Large intestine (tissue), 3 donors: ENCODE measurements around the gene HDGFL1. TPM values are rescaled to one million over a fixed set of nuclear protein-coding genes. Genes with fewer than 3 reads are reported as not detected.

Source experiments
- DNase-seq, 2 donors: peaks; one replicate each; pipeline versions ENCODE4 v3.0.0 to v3.0.0-alpha.2; 2013
- H3K27ac ChIP-seq: one replicate; pipeline ENCODE4 v1.5.1; 2013; ENCODE audit warnings: low read length
- H3K27me3 ChIP-seq: 2 replicates; pipeline ENCODE4 v1.6.1; 2013; ENCODE audit warnings: low read length; ENCODE audit not compliant: control insufficient read depth, insufficient read depth
- H3K36me3 ChIP-seq: 2 replicates; pipeline ENCODE4 v1.6.1; 2013; ENCODE audit warnings: low read length; ENCODE audit not compliant: control insufficient read depth, insufficient read depth
- H3K4me1 ChIP-seq: one replicate; pipeline ENCODE4 v1.6.1; 2013; ENCODE audit warnings: low read length; ENCODE audit not compliant: control insufficient read depth, insufficient read depth
- H3K4me3 ChIP-seq: one replicate; pipeline ENCODE4 v1.5.1; 2013; ENCODE audit warnings: low read length
- H3K9me3 ChIP-seq: one replicate; pipeline ENCODE4 v1.6.1; 2013; ENCODE audit warnings: mild to moderate bottlenecking, low read depth, low read length, moderate library complexity; ENCODE audit not compliant: control insufficient read depth
- WGBS: methylation state at CpG from one replicate; pipeline ENCODE4 v1.1.5; 2013; ENCODE audit warnings: low lambda C conversion rate; ENCODE audit not compliant: insufficient coverage; 5-methylcytosine and 5-hydroxymethylcytosine counted together
- polyA plus RNA-seq: library from polyadenylated mRNA; unstranded; fragments of 120-200 nt; gene quantifications from one replicate; pipeline ENCODE4 v1.2.1, GENCODE V29; 2013

Gene HDGFL1
- polyA plus RNA-seq, 1 donor: not detected

DNA sequence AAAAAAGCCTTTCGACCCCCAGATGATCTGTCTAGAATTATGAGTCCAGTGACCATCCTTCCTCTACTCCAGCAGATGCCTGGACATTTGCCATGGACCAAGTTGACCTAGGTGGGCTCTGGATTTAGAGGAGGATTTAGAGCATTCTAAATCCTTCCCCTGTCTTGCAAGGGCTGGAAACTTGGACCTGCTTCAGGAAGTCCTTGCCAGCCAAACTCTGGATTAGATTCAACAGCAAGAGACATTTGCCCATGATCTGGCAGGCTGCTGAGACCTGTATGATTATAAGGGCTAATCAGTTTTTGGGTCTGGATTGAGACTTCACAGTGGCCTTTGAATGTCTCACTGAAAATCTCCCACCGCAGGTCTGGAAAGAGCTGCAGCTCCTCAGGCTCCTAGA lies 13.1 kb upstream of the HDGFL1 start:
- no peak overlapping the region for H3K27ac ChIP-seq
- no peaks in the 10 kb centered on the region for H3K4me1 ChIP-seq
- no peaks in the 10 kb centered on the region for H3K27me3 ChIP-seq
- DNase-seq: no peak
- H3K9me3 ChIP-seq: no peaks in the 10 kb centered on the region
- no CpG with 5 or more reads among the region's 2 CpGs for WGBS
- H3K36me3 ChIP-seq: no peaks in the 10 kb centered on the region
- no peak overlapping the region for H3K4me3 ChIP-seq

DNA sequence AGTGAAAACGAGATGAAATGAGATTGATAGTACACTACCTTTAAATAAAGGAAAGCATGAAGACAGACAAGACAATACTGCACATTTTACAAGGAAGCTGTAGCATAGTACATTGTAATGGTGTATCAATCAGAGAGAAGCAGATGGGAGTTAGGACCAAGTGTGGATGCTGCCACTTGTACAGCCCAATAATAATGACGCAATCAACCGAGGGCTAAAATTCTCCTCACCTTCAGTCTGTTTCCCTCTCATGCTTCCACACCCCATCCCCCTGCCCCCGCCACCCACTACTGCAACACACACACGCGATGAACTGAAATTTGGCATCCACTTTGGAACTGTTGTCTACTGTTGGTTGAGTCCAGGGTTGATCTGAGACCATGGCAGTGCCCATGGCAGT lies 12.4 kb upstream of the HDGFL1 start:
- no peak for DNase-seq
- Histone ChIP-seq H3K4me1 (no peaks in the 10 kb centered on the region), H3K27ac (no peak overlapping the region), H3K36me3 (no peaks in the 10 kb centered on the region), H3K27me3 (no peaks in the 10 kb centered on the region), H3K9me3 (no peaks in the 10 kb centered on the region), H3K4me3 (no peak overlapping the region)
- no CpG with 5 or more reads among the region's 6 CpGs for WGBS

DNA sequence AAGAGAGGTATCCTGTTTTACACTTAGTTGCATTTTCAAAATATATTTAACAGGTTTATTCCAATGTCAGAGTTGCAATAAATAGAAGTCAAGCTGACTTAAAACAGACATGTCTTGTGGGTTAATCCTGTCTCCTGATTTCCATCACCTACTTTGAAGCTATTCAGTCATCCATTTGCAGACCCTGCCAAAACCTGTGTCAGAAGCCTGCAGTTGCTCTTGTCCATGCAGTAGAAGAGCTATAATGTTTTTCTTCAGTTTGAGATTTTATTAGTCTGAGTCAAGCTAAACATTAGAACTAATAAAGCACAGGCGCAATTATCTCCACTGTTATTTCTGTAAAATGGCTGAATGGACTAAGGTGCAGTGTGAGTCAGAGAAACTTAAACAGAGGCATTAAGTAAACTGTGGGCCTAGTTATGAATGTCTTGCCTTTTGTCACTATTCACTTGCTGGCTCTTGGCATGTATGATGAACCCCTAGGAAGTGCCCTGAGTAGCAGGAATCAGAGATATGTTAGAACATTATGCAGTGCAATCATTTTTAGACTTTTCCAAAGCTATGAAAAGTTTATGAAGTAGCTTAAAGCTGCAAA lies 11.0 kb upstream of the HDGFL1 start:
- H3K4me1 ChIP-seq: no peaks in the 10 kb centered on the region
- no peak overlapping the region for H3K4me3 ChIP-seq
- peak; percentile 9 to 36 for DNase-seq
- no peaks in the 10 kb centered on the region for H3K9me3 ChIP-seq
- H3K27ac ChIP-seq: no peak overlapping the region
- no CpG with 5 or more reads among the region's 1 CpG for WGBS
- H3K27me3 ChIP-seq: no peaks in the 10 kb centered on the region
- no peaks in the 10 kb centered on the region for H3K36me3 ChIP-seq

DNA sequence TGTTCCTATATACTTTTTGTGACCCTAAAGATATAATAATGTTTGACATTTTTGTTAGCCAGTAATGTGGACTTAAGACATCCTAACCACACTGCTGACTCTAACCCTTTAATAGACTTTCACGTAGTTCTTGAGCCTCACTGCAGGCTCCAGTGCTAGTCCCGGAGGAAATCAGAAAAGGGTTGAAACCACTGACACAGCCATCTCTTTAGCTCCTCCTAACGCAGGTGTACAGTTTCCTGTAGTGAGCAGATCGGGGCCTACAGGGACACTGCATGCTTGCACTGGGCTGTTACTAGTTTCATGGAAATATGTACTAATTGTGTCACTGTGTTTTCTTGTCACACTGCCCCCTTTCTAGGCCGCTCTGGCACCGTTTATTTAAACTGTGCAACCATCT lies 512 bp upstream of the HDGFL1 start:
- DNase-seq: no peak
- 90% methylated on average over 2 of the region's 6 CpGs for WGBS
- peaks cover 13% of the 10 kb centered on the region for H3K9me3 ChIP-seq
- H3K4me1 ChIP-seq: no peaks in the 10 kb centered on the region
- no peaks in the 10 kb centered on the region for H3K27me3 ChIP-seq
- no peaks in the 10 kb centered on the region for H3K36me3 ChIP-seq
- H3K4me3 ChIP-seq: no peak overlapping the region
- no peak overlapping the region for H3K27ac ChIP-seq

DNA sequence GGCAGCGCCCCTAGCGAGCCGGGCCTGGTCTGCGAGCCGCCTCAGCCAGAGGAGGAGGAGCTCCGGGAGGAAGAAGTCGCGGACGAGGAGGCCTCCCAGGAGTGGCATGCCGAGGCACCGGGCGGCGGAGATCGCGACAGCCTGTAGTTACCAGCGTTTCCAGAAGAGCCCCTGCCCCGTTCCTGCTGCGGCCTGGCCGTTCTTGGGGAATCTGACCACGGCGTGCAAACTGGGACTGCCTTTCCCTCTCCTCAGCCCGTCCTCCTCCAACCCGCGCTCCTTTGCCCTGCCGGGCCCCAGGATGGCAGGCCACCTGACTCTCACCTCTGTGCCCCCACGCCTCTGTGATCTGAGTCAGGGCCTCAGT lies 802 bp downstream of the HDGFL1 start:
- Histone ChIP-seq H3K4me3 (no peak overlapping the region), H3K27me3 (no peaks in the 10 kb centered on the region), H3K27ac (no peak overlapping the region), H3K9me3 (peaks cover 13% of the 10 kb centered on the region), H3K4me1 (no peaks in the 10 kb centered on the region), H3K36me3 (no peaks in the 10 kb centered on the region)
- DNase-seq: no peak
- WGBS: no CpG with 5 or more reads among the region's 26 CpGs

DNA sequence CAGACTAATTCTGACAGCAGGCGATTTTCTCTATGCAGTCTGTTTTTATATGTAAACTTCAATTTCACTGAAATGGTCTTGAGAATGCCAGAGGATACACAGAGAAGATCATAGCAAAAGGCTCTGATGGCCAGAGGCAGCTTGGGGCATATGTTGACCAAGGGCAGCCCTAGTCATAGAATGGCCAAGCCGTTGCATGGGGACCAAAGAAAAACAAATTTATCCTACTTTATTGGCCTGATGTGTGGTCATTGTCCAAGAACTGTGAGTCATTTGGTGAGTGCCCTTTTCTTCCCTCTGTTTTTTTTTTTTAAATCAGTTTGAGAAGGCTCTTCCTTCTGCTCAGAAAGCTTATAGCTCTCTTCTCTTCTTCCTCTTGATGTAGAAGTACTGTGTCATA lies 5.8 kb downstream of the HDGFL1 start:
- WGBS: 100% methylated on average over 1 of the region's 2 CpGs
- no peak for DNase-seq
- Histone ChIP-seq H3K9me3 (peaks cover 2% of the 10 kb centered on the region), H3K27me3 (no peaks in the 10 kb centered on the region), H3K4me1 (no peaks in the 10 kb centered on the region), H3K36me3 (no peaks in the 10 kb centered on the region), H3K27ac (no peak overlapping the region), H3K4me3 (no peak overlapping the region)

DNA sequence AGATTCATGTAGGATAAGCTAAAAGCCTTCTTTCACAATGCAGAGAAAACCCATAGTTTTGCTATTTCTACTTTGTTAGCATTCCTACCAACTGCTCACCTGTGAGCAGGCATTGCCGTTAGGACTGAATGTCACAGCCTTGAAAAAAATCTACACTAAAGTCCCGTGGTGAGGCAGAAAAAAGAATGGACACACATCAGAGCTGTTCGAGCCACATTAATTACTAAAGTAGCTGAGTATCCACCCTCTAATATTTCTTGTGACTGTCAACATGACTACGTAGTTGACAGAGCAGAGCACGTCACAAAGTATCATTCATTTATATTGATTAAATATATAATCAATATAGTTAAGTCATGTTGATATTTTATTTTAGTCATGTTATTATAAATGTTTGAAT lies 10.1 kb downstream of the HDGFL1 start:
- no peaks in the 10 kb centered on the region for H3K4me1 ChIP-seq
- no peak overlapping the region for H3K4me3 ChIP-seq
- H3K27me3 ChIP-seq: no peaks in the 10 kb centered on the region
- DNase-seq: no peak
- H3K9me3 ChIP-seq: no peaks in the 10 kb centered on the region
- no peaks in the 10 kb centered on the region for H3K36me3 ChIP-seq
- H3K27ac ChIP-seq: no peak overlapping the region
- WGBS: no CpG with 5 or more reads among the region's 5 CpGs

DNA sequence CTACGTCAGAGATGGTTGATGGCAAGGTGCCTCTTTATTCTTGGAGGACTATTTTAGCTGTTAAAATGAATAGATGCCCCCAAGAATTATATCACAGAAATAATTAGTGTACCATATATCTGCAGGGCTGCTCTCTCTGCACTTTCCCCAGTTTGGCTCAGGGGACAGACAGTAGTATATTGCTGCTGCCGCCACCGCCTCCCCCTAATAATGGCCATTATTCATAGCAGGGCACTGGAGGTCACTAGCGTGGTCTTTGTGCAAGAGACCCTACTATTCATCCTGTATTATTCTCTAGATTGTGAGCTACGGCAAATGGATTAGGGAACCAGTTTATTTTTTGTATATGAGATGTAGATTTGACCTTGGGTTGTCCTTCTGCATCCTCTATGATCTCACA lies 11.0 kb downstream of the HDGFL1 start:
- H3K4me1 ChIP-seq: no peaks in the 10 kb centered on the region
- 92% methylated on average over 2 of the region's 5 CpGs for WGBS
- no peaks in the 10 kb centered on the region for H3K36me3 ChIP-seq
- no peak for DNase-seq
- no peaks in the 10 kb centered on the region for H3K9me3 ChIP-seq
- no peak overlapping the region for H3K4me3 ChIP-seq
- no peaks in the 10 kb centered on the region for H3K27me3 ChIP-seq
- H3K27ac ChIP-seq: no peak overlapping the region

DNA sequence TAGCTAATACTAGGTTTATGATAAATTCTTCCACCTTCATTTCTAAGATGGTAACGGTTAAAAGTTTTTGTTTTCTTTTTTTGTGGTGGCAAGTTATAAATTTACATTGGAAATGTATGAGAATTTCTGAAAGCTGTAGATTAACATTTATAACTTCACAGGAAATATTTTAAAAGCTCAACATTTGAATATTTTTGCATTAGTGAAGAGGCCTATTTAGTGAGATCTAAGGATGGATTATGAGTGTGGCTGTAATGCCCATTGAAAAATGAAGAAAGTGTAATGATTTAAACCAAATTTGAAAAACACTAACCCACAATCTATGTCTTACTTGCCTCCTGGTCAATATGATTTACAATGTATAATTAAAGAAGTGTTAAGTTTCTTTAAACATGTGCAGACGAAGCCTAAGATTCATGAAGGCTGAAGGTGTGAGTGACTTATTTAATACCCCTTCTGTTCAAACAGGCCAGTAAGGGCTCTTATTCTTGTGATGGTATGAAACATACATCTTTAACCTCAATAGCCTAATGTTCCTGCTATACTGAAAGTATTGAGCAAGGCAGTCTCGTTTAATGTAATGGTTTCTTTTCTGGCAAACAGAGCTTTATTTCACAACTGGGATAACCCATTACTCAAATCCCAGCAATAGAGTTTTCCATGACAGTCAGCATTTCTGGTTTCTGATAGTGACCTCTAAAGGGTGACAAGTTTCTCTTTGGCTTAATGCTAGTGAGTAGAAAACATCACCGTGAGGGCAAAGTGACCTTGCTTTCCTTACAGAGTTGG lies 13.2 kb downstream of the HDGFL1 start:
- no peak overlapping the region for H3K27ac ChIP-seq
- WGBS: 72% methylated on average over 2 of the region's 4 CpGs
- DNase-seq: peak; percentile 11 to 27
- H3K4me3 ChIP-seq: no peak overlapping the region
- no peaks in the 10 kb centered on the region for H3K36me3 ChIP-seq
- no peaks in the 10 kb centered on the region for H3K27me3 ChIP-seq
- no peaks in the 10 kb centered on the region for H3K9me3 ChIP-seq
- no peaks in the 10 kb centered on the region for H3K4me1 ChIP-seq

DNA sequence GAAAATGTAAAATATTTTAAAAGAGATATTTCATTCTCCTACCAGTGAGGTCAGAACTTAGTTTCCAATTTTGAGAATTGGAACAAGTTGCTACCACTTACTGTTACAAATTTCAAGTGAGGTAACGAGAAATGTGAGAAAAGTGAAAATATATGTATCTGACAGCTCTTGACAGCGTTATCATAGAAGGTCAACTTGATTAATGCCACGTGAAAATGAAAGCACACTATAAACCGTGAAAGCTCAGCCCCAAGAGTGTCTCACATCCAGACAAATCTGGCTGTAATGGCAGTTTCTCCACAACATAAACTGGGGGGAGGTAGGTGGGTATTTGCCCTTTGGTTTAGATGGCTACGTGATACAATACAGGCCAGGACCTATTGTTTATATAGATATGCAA lies 13.9 kb downstream of the HDGFL1 start:
- H3K4me3 ChIP-seq: no peak overlapping the region
- DNase-seq: no peak
- H3K4me1 ChIP-seq: no peaks in the 10 kb centered on the region
- no peaks in the 10 kb centered on the region for H3K27me3 ChIP-seq
- no peaks in the 10 kb centered on the region for H3K9me3 ChIP-seq
- WGBS: no CpG with 5 or more reads among the region's 5 CpGs
- H3K36me3 ChIP-seq: no peaks in the 10 kb centered on the region
- H3K27ac ChIP-seq: no peak overlapping the region

DNA sequence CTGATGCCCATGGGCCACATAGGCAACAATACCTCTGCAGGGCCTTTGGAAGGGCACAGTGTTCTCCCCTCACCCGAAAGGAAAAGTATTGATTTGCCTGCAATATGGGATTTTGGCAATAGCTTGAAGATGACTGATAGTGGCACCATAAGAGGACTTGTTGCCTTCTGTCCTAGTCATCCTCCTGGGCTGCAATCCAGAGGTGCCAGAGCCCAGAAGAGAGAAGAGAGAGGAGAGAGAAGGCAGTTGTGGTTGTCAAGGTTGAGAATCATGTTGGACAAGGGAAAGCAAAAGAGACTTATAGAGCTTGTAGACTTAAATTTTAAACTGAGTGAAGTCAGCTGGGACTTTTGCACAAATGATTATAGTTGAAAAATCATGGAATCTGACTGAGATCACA lies 14.6 kb downstream of the HDGFL1 start:
- H3K27me3 ChIP-seq: no peaks in the 10 kb centered on the region
- no peak overlapping the region for H3K4me3 ChIP-seq
- no peaks in the 10 kb centered on the region for H3K4me1 ChIP-seq
- H3K36me3 ChIP-seq: no peaks in the 10 kb centered on the region
- H3K27ac ChIP-seq: no peak overlapping the region
- WGBS: no CpG with 5 or more reads among the region's 1 CpG
- H3K9me3 ChIP-seq: no peaks in the 10 kb centered on the region
- DNase-seq: no peak
